ENCODE data around the gene HPSE2. TPM values are rescaled to one million over a fixed set of nuclear protein-coding genes. Genes with fewer than 3 reads are reported as not detected.
A peak's percentile ranks its signal among the peaks of the same experiment; 100 is the strongest.
"Not testable (repeated sequence)": the region's sequence is repeated elsewhere in the genome, so short reads cannot be mapped to it uniquely, and the experiment has no call there.

Gene HPSE2
- polyA plus RNA-seq, 4 donors, result 0.60 to 1.9 (median 1.2) TPM

DNA sequence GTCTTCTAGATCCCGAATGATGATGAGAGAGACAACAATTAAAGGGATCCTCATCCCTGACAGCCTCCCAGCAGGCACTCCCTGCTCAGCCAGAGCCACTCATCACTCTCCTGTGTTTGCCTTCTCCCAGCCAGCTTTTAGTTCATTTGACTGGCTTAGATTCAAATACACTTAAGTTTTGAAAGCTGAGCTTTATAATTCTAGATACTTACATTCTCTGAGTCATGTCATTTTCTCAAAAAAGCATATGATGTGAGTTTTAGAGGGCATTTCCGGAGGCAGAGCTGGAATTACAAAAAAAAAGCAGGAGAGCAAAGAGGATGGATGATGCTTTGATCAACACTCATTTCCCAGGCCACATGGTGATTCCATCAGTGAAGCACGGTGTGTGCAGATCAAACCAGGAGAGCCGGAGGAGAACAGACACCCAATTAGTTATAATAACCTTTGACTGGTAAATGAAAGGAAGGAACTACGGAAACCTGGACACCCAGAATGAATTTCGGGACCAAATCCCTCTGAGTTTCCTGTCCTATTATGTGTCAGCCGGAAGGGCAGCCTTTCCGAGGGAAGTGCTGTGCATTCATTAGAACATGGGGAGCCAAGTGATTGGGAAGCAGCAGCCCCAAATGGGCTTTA, 707.4 kb downstream of the HPSE2 start:
- no peak for DNase-seq (ENCODE audit: low read depth in 4 of 4, low spot score in 3 of 4)

DNA sequence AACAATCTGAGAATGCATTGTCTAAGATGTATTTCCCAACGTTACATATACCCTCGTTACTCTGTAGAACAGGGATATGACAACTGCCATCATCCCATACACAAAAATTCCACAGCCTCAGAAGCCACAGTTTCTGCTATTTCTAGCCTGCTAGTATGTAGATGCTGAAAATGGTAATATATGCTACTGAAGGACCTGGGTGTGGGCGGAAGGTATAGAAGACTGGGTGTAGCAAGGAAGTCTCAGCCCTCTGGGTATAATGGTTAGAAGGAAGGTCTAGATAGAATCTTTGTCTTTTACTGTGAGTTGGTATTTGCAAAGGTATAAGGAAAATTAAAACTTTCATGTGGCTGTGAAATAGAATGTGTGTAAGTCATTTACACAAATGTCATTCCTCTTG, 709.7 kb downstream of the HPSE2 start:
- DNase-seq (ENCODE audit: low read depth in 4 of 4, low spot score in 3 of 4), result no peak

DNA sequence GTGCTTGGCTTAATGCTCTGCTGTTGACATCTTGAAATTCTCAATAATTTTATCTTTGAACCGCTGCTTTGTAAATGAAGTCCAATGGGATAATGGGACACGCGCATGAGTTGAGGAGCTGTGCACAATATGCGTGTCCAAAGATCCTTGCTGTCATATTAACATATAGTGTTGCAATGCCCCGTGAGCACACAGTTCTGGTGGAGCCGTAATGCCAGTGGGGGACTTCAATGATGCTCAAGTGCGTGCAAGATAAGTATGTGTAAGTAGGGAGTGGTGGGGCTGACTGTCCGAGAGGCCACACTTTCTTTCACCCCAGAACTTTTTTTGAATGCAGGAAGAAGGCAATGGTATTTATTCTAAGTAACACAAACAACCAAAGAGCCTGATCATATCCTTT, 711.5 kb downstream of the HPSE2 start:
- no peak for DNase-seq (ENCODE audit: low read depth in 4 of 4, low spot score in 3 of 4)

DNA sequence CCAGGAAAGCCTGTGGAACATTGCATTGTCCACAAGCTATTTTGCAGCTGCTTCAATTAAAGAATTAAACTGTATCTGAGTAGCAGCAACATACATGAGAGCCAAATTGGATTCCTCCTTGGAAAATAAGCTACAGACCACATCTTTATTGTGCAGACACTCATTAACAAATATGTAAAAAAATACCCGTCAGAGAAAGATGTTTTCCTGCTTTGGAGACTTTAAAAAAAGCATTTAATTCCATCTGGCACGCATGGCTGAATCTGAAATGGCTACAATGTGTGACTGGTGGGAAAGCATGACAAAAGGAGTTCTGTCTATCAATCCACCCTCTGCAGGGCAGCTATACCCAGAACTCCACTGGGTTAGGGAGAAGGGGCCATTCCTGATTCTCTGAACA, 715.8 kb downstream of the HPSE2 start:
- DNase-seq (ENCODE audit: low read depth in 4 of 4, low spot score in 3 of 4), result no peak

DNA sequence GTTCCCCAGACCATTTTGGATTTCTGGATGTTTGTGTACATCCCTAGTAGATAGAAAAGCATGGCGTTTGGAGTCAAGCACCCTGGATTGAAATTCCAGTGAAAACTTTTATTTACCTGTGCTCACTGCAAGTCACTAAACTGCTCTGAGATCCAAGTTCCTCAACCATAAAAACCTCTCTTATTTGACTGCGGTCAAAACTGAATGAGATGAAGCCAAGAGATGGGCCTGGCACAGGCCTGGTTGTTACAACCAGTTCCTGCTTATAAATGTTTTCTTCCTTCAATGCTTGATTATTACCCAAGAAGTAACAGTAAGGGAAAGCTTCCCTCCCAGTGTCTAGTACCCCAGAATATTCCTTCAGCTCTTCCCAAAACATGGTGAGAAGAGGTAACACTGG, 718.0 kb downstream of the HPSE2 start:
- DNase-seq (ENCODE audit: low read depth in 4 of 4, low spot score in 3 of 4), result no peak

DNA sequence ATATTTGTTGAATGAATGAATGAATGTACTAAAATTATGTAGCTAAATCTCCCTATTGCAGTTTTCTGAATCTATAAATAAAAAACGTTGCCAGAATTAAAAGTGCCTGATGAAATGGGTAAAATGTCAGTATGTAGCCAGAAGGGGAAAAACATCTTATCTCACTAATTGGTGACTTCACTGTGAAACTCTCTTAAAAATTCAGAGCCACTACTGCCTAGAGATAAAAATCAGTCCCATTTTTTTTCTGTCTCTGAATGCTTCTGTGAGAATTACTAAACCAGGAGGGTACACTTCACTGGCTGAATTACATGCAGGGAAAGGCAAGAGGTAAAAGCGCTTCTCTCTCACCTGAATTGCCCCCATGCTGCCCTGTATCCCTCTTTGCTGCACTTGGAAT, 719.3 kb downstream of the HPSE2 start:
- no peak for DNase-seq (ENCODE audit: low read depth in 4 of 4, low spot score in 3 of 4)

DNA sequence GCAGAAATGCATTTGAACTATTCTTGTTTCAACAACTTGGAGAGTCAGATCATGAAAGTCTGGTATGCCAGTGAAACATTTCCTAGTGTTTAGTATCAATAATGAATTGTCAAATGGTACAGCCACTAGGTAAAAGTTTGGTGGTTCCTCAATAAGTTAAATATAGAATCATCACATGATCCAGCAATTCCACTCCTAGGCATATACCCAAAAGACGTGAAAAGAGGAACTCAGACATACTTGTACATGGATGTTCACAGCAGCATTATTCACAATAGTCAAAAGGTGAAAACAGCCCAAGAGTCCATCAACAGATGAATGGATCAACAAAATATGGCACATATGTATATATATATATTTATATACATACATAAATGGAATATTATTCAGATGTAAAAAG, 721.9 kb downstream of the HPSE2 start:
- DNase-seq (ENCODE audit: low read depth in 4 of 4, low spot score in 3 of 4), result no peak

DNA sequence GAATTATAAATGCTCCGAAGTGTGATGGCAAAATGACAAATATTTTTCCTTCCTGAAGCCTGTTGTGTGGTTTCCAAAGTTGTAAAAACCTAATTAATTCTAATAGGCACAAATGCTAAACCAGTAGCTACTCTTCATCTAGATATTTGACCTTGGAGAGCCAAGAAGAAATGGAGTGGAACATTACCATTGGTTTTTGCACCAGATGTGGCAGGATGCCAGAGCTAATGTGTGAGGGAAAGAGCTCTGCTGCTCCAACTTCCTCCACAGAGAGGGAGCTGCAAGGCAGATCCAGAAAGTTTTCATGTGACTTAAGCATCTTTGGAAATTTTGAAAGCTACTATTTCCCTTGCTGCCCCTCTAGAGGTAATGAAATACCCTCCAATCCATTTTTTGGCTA, 723.8 kb downstream of the HPSE2 start:
- peak in 3 of 4 donors; percentile 3 to 10 (median 7) for DNase-seq (ENCODE audit: low read depth in 4 of 4, low spot score in 3 of 4)

DNA sequence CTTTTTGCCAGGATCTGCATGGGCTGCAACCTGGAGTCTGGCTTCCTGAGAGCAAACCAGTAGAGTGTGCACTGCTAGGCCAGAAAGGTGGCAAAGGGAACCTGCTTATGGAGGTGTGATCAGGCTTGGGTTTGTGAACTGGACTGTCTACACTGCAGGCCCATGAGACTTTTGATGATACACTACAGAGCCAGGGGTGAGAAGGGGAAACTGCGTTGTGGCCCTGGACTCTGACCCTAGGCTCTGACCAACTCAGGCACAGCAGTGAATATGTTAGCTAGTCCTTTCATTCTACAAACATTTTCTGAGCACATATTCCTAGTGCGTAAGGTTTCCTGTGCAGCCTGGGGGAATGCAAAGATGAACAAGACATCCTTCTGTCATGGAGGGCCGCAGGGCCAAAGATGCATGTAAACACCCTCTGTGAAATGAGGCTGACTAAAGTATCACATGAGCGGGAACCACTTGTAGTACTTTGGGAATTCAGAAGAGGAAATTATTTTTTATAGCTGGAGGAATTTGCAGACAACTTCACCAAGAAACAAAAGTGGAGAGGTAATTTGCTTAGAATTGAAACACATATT, 725.1 kb downstream of the HPSE2 start:
- no peak for DNase-seq (ENCODE audit: low read depth in 4 of 4, low spot score in 3 of 4)

DNA sequence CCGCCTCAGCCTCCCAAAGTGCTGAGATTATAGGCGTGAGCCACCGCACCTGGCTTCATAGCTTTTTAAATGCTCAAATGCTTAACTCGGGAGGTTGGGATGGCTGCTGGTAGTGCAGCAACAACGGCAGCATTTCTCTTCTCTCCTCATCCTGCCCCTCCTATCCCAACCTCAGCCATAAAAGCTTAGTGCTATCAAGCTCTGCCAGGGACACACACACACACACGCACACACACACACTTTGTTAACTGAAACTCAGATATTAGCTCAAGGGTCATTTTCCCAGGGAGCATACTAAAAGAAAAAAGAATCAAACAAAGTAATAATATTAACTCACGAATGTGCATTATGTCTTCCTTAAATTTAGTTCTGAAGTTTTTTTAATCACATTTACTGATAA, 725.9 kb downstream of the HPSE2 start:
- no peak for DNase-seq (ENCODE audit: low read depth in 4 of 4, low spot score in 3 of 4)

DNA sequence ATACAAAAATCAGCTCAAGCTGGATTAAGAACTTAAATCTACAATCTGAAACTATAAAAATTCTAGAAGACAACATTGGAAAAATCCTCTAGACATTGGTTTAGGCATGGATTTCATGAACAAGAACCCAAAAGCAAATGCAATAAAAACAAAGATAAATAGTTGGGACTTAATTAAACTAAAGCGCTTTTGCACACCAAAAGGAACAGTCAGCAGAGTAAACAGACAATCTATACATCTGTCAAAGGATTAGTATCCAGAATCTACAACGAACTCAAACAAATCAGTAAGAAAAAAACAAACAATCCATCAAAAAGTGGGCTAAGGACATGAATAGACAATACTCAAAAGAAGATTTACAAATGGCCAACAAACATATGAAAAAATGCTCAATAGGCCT, 733.1 kb downstream of the HPSE2 start:
- DNase-seq (ENCODE audit: low read depth in 4 of 4, low spot score in 3 of 4), result not testable (repeated sequence)

DNA sequence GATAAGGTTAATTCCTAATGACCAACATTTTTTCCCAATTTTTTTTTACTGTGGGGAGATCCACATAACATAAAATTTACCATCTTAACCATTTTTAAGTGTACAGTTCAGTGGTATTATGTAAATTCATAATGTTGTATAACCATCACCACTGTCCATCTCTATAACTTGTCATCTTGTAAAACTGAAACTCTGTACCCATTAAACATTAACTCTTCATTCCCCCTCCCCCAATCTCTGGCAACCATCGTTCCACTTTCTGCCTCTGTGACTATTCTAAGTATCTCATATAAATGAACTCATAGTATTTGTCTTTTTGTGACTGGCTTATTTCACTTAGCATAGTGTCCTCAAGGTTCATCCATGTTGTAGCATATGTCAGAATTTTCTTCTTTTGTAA, 742.9 kb downstream of the HPSE2 start:
- no peak for DNase-seq (ENCODE audit: low read depth in 4 of 4, low spot score in 3 of 4)

DNA sequence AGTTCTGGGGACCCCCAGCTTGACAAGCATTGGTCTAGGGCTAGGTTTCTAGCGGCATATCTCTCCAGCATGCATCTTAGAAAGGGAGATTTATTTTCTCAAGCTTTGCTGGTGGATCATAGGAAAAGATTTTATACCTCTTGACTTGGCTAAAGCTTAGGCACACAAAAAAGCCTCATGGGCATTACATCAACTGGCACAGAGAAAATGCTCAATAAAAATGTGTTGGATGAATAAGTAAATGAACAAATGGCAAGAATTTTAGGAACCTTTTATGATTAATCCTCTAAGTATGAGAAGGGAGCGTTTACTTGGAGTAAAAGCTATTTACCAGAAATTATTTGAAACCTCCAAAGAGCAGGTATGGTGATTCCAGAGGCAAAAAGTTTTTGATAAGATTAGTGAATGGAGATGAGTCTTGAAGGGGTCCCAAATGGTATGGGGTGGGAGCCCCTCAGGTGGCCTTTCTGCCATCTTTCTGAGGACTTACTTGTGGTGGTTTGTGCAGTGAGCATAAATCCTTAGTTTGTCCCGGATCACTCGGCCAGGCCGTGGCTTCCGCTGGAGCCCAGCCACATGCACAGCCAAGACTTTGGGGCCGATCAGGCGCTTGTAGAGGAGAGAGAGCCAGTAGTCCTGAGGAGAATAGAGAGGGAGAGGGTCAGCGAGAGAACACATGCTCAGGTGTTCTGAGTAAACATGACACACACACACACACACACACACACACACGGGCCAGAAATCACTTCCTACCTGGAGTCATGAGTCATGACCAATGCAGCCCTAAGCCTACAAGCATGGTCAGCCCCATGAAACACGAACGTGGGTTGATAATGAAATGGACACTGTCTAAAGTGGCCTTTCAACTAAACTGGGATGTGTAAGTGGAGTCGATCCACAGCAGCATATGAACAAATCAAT, 745.8 kb downstream of the HPSE2 start:
- DNase-seq (ENCODE audit: low read depth in 4 of 4, low spot score in 3 of 4), result no peak

DNA sequence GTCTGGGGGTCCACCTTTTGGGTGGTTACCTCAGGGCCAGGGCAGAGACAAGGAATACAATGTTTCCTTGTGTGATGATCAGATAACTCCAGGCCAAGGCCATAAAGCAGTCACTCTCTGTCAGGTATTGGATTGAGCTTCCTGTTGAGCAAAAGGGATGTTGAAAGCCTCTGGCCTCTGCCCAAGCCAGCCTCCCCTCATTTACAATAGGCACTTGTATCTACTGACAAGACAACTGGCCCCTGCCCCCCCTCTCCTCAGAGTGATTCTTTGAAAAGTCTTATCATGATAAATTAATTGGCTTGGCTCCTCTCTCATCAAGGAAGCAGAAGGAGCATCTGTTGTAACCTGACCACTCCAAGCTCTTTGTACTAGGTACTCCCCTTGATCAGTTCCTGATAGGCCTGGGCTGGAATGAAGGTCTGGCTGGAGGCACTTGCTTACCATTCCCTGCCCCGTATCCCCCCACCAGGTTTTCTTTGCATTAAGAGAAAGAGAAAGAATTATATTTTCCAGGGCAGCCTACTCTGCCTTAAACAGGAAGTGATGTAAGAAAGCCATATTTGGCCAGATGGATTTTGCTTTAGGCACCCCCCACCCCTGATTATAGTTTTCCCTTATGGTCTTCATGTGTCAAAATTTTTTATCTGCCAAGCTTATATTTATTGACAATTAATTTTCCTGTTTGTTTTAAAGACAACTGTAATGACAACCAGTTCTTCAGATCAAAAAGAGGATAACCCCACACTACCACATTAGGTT, 746.8 kb downstream of the HPSE2 start:
- DNase-seq (ENCODE audit: low read depth in 4 of 4, low spot score in 3 of 4), result no peak

DNA sequence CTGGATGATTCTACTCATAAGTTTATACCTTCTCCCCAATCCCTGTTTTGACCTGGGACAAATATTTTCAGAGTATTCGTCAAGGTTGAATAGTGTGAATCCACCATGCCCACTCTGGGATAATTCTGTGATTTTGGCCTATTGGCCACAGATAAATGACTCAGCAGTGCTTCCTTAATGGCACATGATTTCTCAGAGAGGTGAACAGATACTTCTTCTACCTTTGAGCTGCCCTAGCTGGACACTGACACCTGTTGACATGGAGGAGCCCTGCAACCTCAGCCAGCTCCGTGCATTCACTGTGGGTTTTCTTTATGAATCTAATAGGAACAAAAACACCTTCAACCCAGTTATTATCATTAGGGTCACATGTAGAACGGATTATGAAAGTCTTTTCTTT, 748.0 kb downstream of the HPSE2 start:
- DNase-seq (ENCODE audit: low read depth in 4 of 4, low spot score in 3 of 4), result no peak

DNA sequence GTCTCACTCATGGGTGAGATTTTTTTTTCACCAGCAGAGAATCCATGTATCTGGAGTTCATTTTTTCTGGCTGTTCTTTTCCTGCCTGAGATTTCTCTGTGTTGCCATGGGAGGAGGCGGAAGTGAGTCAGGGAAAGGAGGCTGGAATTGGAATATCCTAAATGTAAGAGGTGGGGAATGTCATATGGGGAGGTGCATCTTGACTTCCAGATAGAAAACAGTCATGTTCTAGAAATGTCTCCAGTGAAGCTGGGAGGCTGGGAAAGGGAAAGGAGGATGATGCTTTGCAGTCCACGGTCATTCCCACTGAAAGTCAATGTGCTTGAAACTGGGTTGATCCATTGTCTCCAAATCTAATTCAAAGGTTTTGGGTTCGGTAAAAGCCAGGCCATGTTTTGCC, 749.2 kb downstream of the HPSE2 start:
- DNase-seq (ENCODE audit: low read depth in 4 of 4, low spot score in 3 of 4), result no peak

DNA sequence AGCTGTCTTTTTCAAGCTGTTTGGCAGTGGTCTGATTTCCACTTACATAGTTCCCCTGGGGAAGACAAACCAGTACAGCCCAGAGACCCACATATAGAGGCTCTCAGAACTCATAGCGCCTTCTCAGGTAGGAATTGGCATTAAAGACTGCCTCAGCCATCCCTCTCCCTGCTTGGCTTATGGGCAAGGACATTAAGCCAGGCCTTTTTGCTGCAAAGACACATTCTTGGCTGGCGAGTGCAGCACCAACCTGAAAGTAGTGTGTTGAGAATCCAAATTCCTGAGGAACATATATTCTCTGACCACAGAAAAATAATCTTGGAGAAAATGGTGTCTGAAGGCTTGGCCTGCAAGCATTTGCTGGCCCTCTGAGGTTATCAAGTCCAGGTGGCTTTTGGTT, 749.7 kb downstream of the HPSE2 start:
- DNase-seq (ENCODE audit: low read depth in 4 of 4, low spot score in 3 of 4), result no peak

DNA sequence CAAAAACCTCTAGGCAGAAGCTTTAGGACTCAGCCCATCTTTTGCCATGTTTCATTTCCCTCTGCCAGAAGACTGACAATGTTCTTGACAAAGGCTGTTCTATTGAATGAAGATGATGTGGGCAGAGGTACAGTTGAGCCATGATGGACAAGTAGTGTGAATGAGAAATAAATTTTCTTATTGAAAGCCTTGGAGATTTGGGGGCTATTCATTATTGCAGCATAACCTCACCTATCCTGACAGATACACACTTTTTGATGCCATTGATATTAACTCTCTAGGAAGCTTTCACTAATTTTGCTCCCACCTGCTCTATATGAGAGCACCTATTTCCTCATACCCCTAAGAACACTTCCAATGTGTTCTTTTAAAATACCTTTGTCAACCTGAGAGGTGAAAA, 752.0 kb downstream of the HPSE2 start:
- DNase-seq (ENCODE audit: low read depth in 4 of 4, low spot score in 3 of 4), result no peak

DNA sequence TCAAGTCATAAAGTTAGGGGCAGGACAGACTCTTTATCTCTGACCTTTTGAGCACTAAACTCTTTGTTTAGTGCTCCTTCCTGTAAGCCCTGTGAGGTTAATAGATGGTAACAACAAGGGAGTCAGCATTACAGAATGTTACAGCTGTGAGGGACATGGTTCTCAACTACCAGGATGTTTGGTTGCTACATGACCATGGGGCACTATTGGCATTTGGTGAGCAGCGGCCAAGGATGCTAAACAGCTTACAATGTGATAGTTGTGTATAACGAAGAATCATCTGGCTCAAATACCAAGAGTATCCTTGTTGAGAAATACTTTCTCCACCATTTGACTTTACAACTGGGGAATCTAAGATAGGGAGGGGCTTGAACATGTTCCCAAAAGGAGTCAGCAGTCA, 753.6 kb downstream of the HPSE2 start:
- DNase-seq (ENCODE audit: low read depth in 4 of 4, low spot score in 3 of 4), result no peak

DNA sequence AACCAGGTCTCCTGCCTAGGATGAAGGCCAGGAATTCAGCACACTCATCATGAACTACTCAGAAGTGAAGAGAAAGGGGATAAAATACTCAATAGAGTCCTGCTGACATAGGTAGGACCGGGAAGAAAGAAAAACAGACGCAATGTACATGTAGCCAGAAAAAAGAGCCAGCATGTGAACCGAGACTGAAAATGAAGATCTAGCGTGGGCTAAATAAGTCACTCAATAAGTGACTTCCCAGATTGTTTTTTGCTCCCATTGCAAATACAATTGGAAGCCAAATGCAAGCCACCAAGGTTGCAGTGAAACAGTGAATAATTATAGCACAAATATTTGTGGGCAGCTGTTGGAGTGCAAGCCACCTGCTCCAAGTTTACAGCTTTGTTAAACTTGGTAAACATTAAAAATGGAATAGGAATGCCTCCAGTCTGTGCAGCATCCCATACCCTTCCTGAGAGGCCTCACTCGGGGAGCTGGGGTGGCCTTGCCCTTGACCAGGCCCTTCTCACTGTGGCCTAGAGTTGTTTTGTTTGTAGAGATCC, 754.2 kb downstream of the HPSE2 start:
- DNase-seq (ENCODE audit: low read depth in 4 of 4, low spot score in 3 of 4), result no peak
